Body of pancreas (tissue), 4 donors: ENCODE results near the gene MYL4.
"Not testable (repeated sequence)": the region's sequence is repeated elsewhere in the genome, so short reads cannot be mapped to it uniquely, and the experiment has no call there.

Experiments
- CTCF ChIP-seq, 7 experiments: fragments of 450-650 bp in 4 of 7; fragments of 200-600 bp in 3 of 7; sonication (generic) in 3 of 7; IDR thresholded peaks; one replicate each; pipeline ENCODE4 v1.5.1; 2016 to 2019; ENCODE audit warnings: antibody characterized with exemption in 7 of 7
- POLR2A ChIP-seq, 3 donors: fragments of 450-650 bp; IDR thresholded peaks; one replicate each; pipeline ENCODE4 v1.6.1; 2016; ENCODE audit warnings: antibody characterized with exemption in 3 of 3, mild to moderate bottlenecking in 2 of 3

- TF ChIP-seq POLR2A, CTCF (IDR thresholded peaks at IDR 0.05): not testable (repeated sequence)
These were observed 14.9 kb downstream of the MYL4 start for GRCh38 chr17:47224077-47224476.
